Measurements from ENCODE around the gene GSDME.

GSDME gene

GRCh38 chr7:24709585-24710360 lies 47.5 kb downstream of the GSDME start:
- TF ChIP-seq, protein P1, sequence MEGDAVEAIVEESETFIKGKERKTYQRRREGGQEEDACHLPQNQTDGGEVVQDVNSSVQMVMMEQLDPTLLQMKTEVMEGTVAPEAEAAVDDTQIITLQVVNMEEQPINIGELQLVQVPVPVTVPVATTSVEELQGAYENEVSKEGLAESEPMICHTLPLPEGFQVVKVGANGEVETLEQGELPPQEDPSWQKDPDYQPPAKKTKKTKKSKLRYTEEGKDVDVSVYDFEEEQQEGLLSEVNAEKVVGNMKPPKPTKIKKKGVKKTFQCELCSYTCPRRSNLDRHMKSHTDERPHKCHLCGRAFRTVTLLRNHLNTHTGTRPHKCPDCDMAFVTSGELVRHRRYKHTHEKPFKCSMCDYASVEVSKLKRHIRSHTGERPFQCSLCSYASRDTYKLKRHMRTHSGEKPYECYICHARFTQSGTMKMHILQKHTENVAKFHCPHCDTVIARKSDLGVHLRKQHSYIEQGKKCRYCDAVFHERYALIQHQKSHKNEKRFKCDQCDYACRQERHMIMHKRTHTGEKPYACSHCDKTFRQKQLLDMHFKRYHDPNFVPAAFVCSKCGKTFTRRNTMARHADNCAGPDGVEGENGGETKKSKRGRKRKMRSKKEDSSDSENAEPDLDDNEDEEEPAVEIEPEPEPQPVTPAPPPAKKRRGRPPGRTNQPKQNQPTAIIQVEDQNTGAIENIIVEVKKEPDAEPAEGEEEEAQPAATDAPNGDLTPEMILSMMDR (conservative IDR thresholded peaks at IDR 0.05; ENCODE audit: low read depth, low read length) = no peak
- H3K4me2 ChIP-seq = no peak overlapping the region

GRCh38 chr7:24709051-24709450 lies 48.2 kb downstream of the GSDME start:
- TF ChIP-seq, protein P1 (conservative IDR thresholded peaks at IDR 0.05; ENCODE audit: low read depth, low read length) = no peak
- Histone ChIP-seq H2AFZ (ENCODE audit: low read depth) (no peak overlapping the region), H3K79me2 (ENCODE audit: insufficient read depth, low read depth) (no peaks in the 10 kb centered on the region)

More at GRCh38 chr7:24709585-24710360, 47.5 kb downstream of the GSDME start:
- H3K4me3 ChIP-seq (IDR thresholded peaks at IDR 0.05; ENCODE audit: insufficient read depth, low read depth, low read length) = no peak overlapping the region
- H3K9ac ChIP-seq = no peak overlapping the region
- no peak overlapping the region for H2AFZ ChIP-seq (ENCODE audit: low read depth)
- no peaks in the 10 kb centered on the region for H3K79me2 ChIP-seq (ENCODE audit: insufficient read depth, low read depth)
- H4K20me1 ChIP-seq (ENCODE audit: insufficient read depth) = no peaks in the 10 kb centered on the region
- H3K27me3 ChIP-seq (ENCODE audit: insufficient read depth, low read depth) = no peaks in the 10 kb centered on the region
- H3K36me3 ChIP-seq (ENCODE audit: insufficient read depth) = no peaks in the 10 kb centered on the region
- no peak overlapping the region for H3K27ac ChIP-seq
- H3K4me1 ChIP-seq (ENCODE audit: low read depth, poor library complexity, severe bottlenecking) = no peaks in the 10 kb centered on the region

GRCh38 chr7:24707988-24708615 lies 49.2 kb downstream of the GSDME start:
- no peaks in the 10 kb centered on the region for H4K20me1 ChIP-seq (ENCODE audit: insufficient read depth)
- no peak overlapping the region for H2AFZ ChIP-seq (ENCODE audit: low read depth)
- H3K4me2 ChIP-seq = no peak overlapping the region
- no peak overlapping the region for H3K27ac ChIP-seq
- TF ChIP-seq, protein P1 (conservative IDR thresholded peaks at IDR 0.05; ENCODE audit: low read depth, low read length) = no peak
- no peaks in the 10 kb centered on the region for H3K4me1 ChIP-seq (ENCODE audit: low read depth, poor library complexity, severe bottlenecking)
- H3K9ac ChIP-seq = no peak overlapping the region
- no peaks in the 10 kb centered on the region for H3K79me2 ChIP-seq (ENCODE audit: insufficient read depth, low read depth)
- H3K36me3 ChIP-seq (ENCODE audit: insufficient read depth) = no peaks in the 10 kb centered on the region
- no peaks in the 10 kb centered on the region for H3K27me3 ChIP-seq (ENCODE audit: insufficient read depth, low read depth)
- H3K4me3 ChIP-seq (IDR thresholded peaks at IDR 0.05; ENCODE audit: insufficient read depth, low read depth, low read length) = no peak overlapping the region

More at GRCh38 chr7:24709051-24709450, 48.2 kb downstream of the GSDME start:
- no peaks in the 10 kb centered on the region for H3K36me3 ChIP-seq (ENCODE audit: insufficient read depth)
- H3K4me1 ChIP-seq (ENCODE audit: low read depth, poor library complexity, severe bottlenecking) = no peaks in the 10 kb centered on the region
- no peaks in the 10 kb centered on the region for H4K20me1 ChIP-seq (ENCODE audit: insufficient read depth)
- no peak overlapping the region for H3K4me2 ChIP-seq
- no peaks in the 10 kb centered on the region for H3K27me3 ChIP-seq (ENCODE audit: insufficient read depth, low read depth)
- H3K27ac ChIP-seq = no peak overlapping the region
- H3K4me3 ChIP-seq (IDR thresholded peaks at IDR 0.05; ENCODE audit: insufficient read depth, low read depth, low read length) = no peak overlapping the region
- no peak overlapping the region for H3K9ac ChIP-seq

DNA sequence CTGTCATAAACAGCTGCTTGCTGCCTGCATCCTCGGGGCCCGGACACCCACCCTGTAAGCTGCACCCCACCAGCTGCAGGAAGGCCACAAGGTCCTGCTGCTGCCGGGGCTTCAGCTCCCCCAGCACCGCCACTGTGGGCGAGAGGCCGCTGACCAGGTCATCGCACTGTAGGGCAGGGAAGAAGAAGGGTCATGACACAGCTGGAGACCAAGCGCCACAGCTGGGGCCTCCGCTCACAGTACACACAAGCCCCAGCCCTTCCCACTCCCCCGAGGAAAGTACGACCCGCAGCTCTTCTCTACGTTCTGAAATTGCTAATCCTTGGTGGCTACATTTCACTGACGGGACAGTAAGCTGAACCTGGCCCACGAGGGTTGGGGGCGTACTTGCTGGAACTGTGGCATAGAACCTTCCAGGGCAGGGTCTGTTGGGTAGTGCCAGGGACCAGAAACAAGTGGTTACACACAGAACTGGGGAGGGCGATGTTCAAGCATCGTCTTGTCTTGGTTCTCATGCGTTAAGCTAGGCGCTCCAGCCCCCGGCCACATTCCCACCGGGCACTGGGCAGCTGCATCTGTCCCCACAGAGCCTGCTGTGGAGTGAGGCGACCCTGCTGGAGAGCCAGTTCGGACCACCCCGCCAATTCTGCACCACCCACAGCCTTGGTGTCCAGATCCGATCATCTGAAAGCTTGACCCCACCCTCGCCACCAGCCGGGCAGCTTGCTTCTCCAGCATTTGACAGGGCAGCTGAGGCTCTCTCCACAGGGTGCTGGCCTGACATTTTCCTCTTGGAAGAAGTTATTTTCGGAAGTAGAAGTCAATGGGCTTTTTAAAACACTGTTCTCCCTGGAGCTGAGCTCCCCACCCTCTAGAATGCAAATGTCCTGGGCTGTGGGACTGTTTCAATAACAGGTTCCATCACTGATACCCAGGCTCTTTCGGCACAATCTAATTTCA lies 50.8 kb downstream of the GSDME start:
- no peak overlapping the region for H3K27ac ChIP-seq
- TF ChIP-seq, protein P1 (conservative IDR thresholded peaks at IDR 0.05; ENCODE audit: low read depth, low read length) = no peak
- no peaks in the 10 kb centered on the region for H3K36me3 ChIP-seq (ENCODE audit: insufficient read depth)
- no peak overlapping the region for H3K4me3 ChIP-seq (IDR thresholded peaks at IDR 0.05; ENCODE audit: insufficient read depth, low read depth, low read length)
- no peak overlapping the region for H3K9ac ChIP-seq
- H3K4me1 ChIP-seq (ENCODE audit: low read depth, poor library complexity, severe bottlenecking) = peaks cover 2% of the 10 kb centered on the region
- H3K27me3 ChIP-seq (ENCODE audit: insufficient read depth, low read depth) = no peaks in the 10 kb centered on the region
- H3K79me2 ChIP-seq (ENCODE audit: insufficient read depth, low read depth) = no peaks in the 10 kb centered on the region
- H3K4me2 ChIP-seq = no peak overlapping the region
- H4K20me1 ChIP-seq (ENCODE audit: insufficient read depth) = no peaks in the 10 kb centered on the region
- H2AFZ ChIP-seq (ENCODE audit: low read depth) = no peak overlapping the region

All from KMS-11 (cell line).